Measurements from ENCODE around the gene MOSPD2.

MOSPD2 gene

DNA sequence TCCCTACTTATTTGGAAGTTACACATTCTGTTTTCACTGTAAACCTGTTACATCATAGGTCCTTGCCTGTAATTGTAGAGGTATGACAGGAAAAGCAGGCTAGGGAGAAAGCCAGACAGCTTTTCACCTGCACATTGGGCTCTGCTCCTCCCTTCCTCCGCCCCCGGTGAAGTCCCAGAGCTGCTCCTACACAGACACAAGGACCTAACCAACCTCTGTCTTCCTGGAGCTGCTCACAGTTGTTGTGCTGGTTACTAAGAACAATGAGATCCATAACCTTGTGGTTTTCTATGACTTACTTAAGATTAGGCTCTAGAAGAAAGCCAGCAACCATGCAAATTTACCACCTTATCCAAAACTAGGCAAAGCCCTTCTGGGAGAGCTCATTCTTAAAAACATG lies 40.0 kb downstream of the MOSPD2 start:
- no peaks in the 10 kb centered on the region for H3K27me3 ChIP-seq (ENCODE audit: low read depth, low read length)
- no peaks in the 10 kb centered on the region for H3K9me3 ChIP-seq (ENCODE audit: control insufficient read depth in 1 of 2, low read length in 2 of 2)
- H3K27ac ChIP-seq (ENCODE audit: low read length) = no peak overlapping the region
- peaks cover 13 to 15% of the 10 kb centered on the region in 2 donors for H3K36me3 ChIP-seq (ENCODE audit: control insufficient read depth in 1 of 2, insufficient read depth in 2 of 2, low read length in 2 of 2)
- no peak overlapping the region for H3K4me3 ChIP-seq (ENCODE audit: low read depth in 1 of 2, low read length in 2 of 2)
- no peaks in the 10 kb centered on the region for H3K4me1 ChIP-seq (ENCODE audit: control insufficient read depth in 1 of 2, insufficient read depth in 2 of 2, low read length in 2 of 2)

DNA sequence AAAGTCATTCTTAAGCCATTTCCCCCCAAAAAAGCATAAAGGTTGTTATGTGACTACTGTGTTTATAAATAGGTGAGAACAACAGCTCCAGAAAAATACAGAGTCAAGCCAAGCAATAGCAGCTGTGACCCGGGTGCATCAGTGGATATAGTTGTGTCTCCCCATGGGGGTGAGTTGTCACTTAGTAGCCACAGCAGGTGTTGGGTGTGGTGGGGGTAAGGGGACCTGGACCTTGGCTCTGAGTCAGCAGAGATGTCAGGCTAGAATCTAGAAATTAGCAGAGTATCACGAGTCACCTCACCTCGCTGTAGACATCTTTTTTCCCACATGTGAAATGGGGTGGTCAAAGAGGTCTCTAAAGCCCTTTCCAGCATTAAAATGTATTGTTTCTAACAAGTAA lies 42.4 kb downstream of the MOSPD2 start:
- Histone ChIP-seq H3K4me1 (ENCODE audit: control insufficient read depth in 1 of 2, insufficient read depth in 2 of 2, low read length in 2 of 2) (no peaks in the 10 kb centered on the region), H3K27ac (ENCODE audit: low read length) (no peak overlapping the region), H3K27me3 (ENCODE audit: low read depth, low read length) (no peaks in the 10 kb centered on the region), H3K4me3 (ENCODE audit: low read depth in 1 of 2, low read length in 2 of 2) (no peak overlapping the region), H3K9me3 (ENCODE audit: control insufficient read depth in 1 of 2, low read length in 2 of 2) (no peaks in the 10 kb centered on the region), H3K36me3 (ENCODE audit: control insufficient read depth in 1 of 2, insufficient read depth in 2 of 2, low read length in 2 of 2) (peaks cover 15 to 17% of the 10 kb centered on the region in 2 donors)

- Histone ChIP-seq H3K27me3 (ENCODE audit: low read depth, low read length) (no peaks in the 10 kb centered on the region), H3K4me3 (ENCODE audit: low read depth in 1 of 2, low read length in 2 of 2) (no peak overlapping the region), H3K9me3 (ENCODE audit: control insufficient read depth in 1 of 2, low read length in 2 of 2) (no peaks in the 10 kb centered on the region), H3K36me3 (ENCODE audit: control insufficient read depth in 1 of 2, insufficient read depth in 2 of 2, low read length in 2 of 2) (peaks cover 15 to 16% of the 10 kb centered on the region in 2 donors), H3K27ac (ENCODE audit: low read length) (no peak overlapping the region), H3K4me1 (ENCODE audit: control insufficient read depth in 1 of 2, insufficient read depth in 2 of 2, low read length in 2 of 2) (no peaks in the 10 kb centered on the region)
Measured at GRCh38 chrX:14916017-14916674, 42.9 kb downstream of the MOSPD2 start.

GRCh38 chrX:14919407-14919806 lies 46.2 kb downstream of the MOSPD2 start:
- Histone ChIP-seq H3K4me1 (ENCODE audit: control insufficient read depth in 1 of 2, insufficient read depth in 2 of 2, low read length in 2 of 2) (no peaks in the 10 kb centered on the region), H3K36me3 (ENCODE audit: control insufficient read depth in 1 of 2, insufficient read depth in 2 of 2, low read length in 2 of 2) (peaks cover 5 to 12% of the 10 kb centered on the region in 2 donors), H3K27me3 (ENCODE audit: low read depth, low read length) (no peaks in the 10 kb centered on the region), H3K27ac (ENCODE audit: low read length) (no peak overlapping the region), H3K4me3 (ENCODE audit: low read depth in 1 of 2, low read length in 2 of 2) (no peak overlapping the region), H3K9me3 (ENCODE audit: control insufficient read depth in 1 of 2, low read length in 2 of 2) (no peaks in the 10 kb centered on the region)

GRCh38 chrX:14920196-14920595 lies 47.0 kb downstream of the MOSPD2 start:
- Histone ChIP-seq H3K4me3 (ENCODE audit: low read depth in 1 of 2, low read length in 2 of 2) (no peak overlapping the region), H3K36me3 (ENCODE audit: control insufficient read depth in 1 of 2, insufficient read depth in 2 of 2, low read length in 2 of 2) (peaks cover 5 to 12% of the 10 kb centered on the region in 2 donors), H3K9me3 (ENCODE audit: control insufficient read depth in 1 of 2, low read length in 2 of 2) (no peaks in the 10 kb centered on the region), H3K27ac (ENCODE audit: low read length) (no peak overlapping the region), H3K27me3 (ENCODE audit: low read depth, low read length) (no peaks in the 10 kb centered on the region), H3K4me1 (ENCODE audit: control insufficient read depth in 1 of 2, insufficient read depth in 2 of 2, low read length in 2 of 2) (no peaks in the 10 kb centered on the region)

DNA sequence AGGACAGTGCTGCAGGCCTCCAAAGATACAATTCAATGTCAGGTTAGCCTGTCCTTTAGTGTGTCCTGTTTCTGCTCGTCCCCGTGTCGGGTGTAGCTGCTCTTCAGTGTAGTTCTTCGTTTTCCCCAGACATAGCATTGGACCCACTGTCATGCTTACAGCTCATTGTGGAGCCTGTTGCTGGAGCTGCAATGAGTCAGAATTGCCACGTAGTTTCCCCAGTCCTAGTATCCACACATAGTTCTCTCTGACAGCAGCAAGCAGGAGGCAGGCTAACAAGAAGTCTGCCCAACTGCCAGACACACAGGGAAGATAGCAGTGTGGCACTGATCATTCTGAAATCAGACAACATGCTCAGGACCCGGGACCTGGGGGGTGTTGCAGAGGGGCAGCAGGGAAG lies 49.2 kb downstream of the MOSPD2 start:
- Histone ChIP-seq H3K4me3 (ENCODE audit: low read depth in 1 of 2, low read length in 2 of 2) (no peak overlapping the region), H3K4me1 (ENCODE audit: control insufficient read depth in 1 of 2, insufficient read depth in 2 of 2, low read length in 2 of 2) (peaks cover 0 to 4% of the 10 kb centered on the region in 2 donors), H3K27me3 (ENCODE audit: low read depth, low read length) (no peaks in the 10 kb centered on the region), H3K36me3 (ENCODE audit: control insufficient read depth in 1 of 2, insufficient read depth in 2 of 2, low read length in 2 of 2) (peaks cover 0 to 4% of the 10 kb centered on the region in 2 donors), H3K27ac (ENCODE audit: low read length) (no peak overlapping the region), H3K9me3 (ENCODE audit: control insufficient read depth in 1 of 2, low read length in 2 of 2) (no peaks in the 10 kb centered on the region)

GRCh38 chrX:14923761-14924160 lies 50.5 kb downstream of the MOSPD2 start:
- H3K4me3 ChIP-seq (ENCODE audit: low read depth in 1 of 2, low read length in 2 of 2) = no peak overlapping the region
- no peak overlapping the region for H3K27ac ChIP-seq (ENCODE audit: low read length)
- H3K9me3 ChIP-seq (ENCODE audit: control insufficient read depth in 1 of 2, low read length in 2 of 2) = no peaks in the 10 kb centered on the region

DNA sequence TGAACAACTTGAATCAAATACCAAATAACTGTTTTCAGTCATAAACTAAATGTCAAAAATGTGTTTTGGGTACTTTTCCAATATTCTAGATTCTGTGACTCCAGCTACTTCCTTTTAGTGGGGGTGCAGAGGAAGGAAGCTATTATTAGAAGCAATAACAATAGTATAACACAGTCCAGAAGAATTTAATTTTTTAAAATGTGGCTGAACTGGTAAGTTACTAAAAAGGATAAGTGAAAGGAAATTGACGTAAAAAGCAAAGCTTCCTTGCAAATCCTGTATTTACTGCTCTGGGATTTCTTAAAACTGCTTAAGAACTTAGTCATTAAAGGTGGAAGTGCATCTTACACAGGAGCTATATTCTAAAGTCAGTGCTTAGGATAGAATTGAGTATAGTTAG lies 53.2 kb downstream of the MOSPD2 start:
- Histone ChIP-seq H3K27ac (ENCODE audit: low read length) (no peak overlapping the region), H3K27me3 (ENCODE audit: low read depth, low read length) (no peaks in the 10 kb centered on the region), H3K4me1 (ENCODE audit: control insufficient read depth in 1 of 2, insufficient read depth in 2 of 2, low read length in 2 of 2) (peaks cover 0 to 4% of the 10 kb centered on the region in 2 donors), H3K9me3 (ENCODE audit: control insufficient read depth in 1 of 2, low read length in 2 of 2) (no peaks in the 10 kb centered on the region), H3K4me3 (ENCODE audit: low read depth in 1 of 2, low read length in 2 of 2) (no peak overlapping the region), H3K36me3 (ENCODE audit: control insufficient read depth in 1 of 2, insufficient read depth in 2 of 2, low read length in 2 of 2) (no peaks in the 10 kb centered on the region)

More at GRCh38 chrX:14923761-14924160, 50.5 kb downstream of the MOSPD2 start:
- peaks cover 0 to 3% of the 10 kb centered on the region in 2 donors for H3K36me3 ChIP-seq (ENCODE audit: control insufficient read depth in 1 of 2, insufficient read depth in 2 of 2, low read length in 2 of 2)
- peaks cover 0 to 4% of the 10 kb centered on the region in 2 donors for H3K4me1 ChIP-seq (ENCODE audit: control insufficient read depth in 1 of 2, insufficient read depth in 2 of 2, low read length in 2 of 2)
- H3K27me3 ChIP-seq (ENCODE audit: low read depth, low read length) = no peaks in the 10 kb centered on the region

GRCh38 chrX:14927401-14927800 lies 54.2 kb downstream of the MOSPD2 start:
- Histone ChIP-seq H3K9me3 (ENCODE audit: control insufficient read depth in 1 of 2, low read length in 2 of 2) (no peaks in the 10 kb centered on the region), H3K4me1 (ENCODE audit: control insufficient read depth in 1 of 2, insufficient read depth in 2 of 2, low read length in 2 of 2) (peaks cover 0 to 4% of the 10 kb centered on the region in 2 donors), H3K36me3 (ENCODE audit: control insufficient read depth in 1 of 2, insufficient read depth in 2 of 2, low read length in 2 of 2) (no peaks in the 10 kb centered on the region), H3K27ac (ENCODE audit: low read length) (no peak overlapping the region), H3K4me3 (ENCODE audit: low read depth in 1 of 2, low read length in 2 of 2) (no peak overlapping the region), H3K27me3 (ENCODE audit: low read depth, low read length) (no peaks in the 10 kb centered on the region)

GRCh38 chrX:14930663-14931062 lies 57.4 kb downstream of the MOSPD2 start:
- Histone ChIP-seq H3K27ac (ENCODE audit: low read length) (no peak overlapping the region), H3K4me3 (ENCODE audit: low read depth in 1 of 2, low read length in 2 of 2) (no peak overlapping the region), H3K36me3 (ENCODE audit: control insufficient read depth in 1 of 2, insufficient read depth in 2 of 2, low read length in 2 of 2) (no peaks in the 10 kb centered on the region), H3K4me1 (ENCODE audit: control insufficient read depth in 1 of 2, insufficient read depth in 2 of 2, low read length in 2 of 2) (peaks cover 0 to 4% of the 10 kb centered on the region in 2 donors), H3K27me3 (ENCODE audit: low read depth, low read length) (no peaks in the 10 kb centered on the region), H3K9me3 (ENCODE audit: control insufficient read depth in 1 of 2, low read length in 2 of 2) (no peaks in the 10 kb centered on the region)

- Histone ChIP-seq H3K9me3 (ENCODE audit: control insufficient read depth in 1 of 2, low read length in 2 of 2) (no peaks in the 10 kb centered on the region), H3K36me3 (ENCODE audit: control insufficient read depth in 1 of 2, insufficient read depth in 2 of 2, low read length in 2 of 2) (no peaks in the 10 kb centered on the region), H3K4me1 (ENCODE audit: control insufficient read depth in 1 of 2, insufficient read depth in 2 of 2, low read length in 2 of 2) (no peaks in the 10 kb centered on the region), H3K27me3 (ENCODE audit: low read depth, low read length) (no peaks in the 10 kb centered on the region), H3K4me3 (ENCODE audit: low read depth in 1 of 2, low read length in 2 of 2) (no peak overlapping the region), H3K27ac (ENCODE audit: low read length) (no peak overlapping the region)
Measured at GRCh38 chrX:14932136-14932535, 58.9 kb downstream of the MOSPD2 start.

- H3K27ac ChIP-seq (ENCODE audit: low read length) = no peak overlapping the region
- no peaks in the 10 kb centered on the region for H3K27me3 ChIP-seq (ENCODE audit: low read depth, low read length)
- no peak overlapping the region for H3K4me3 ChIP-seq (ENCODE audit: low read depth in 1 of 2, low read length in 2 of 2)
Measured at GRCh38 chrX:14934423-14934822, 61.2 kb downstream of the MOSPD2 start.

More at GRCh38 chrX:14934423-14934822, 61.2 kb downstream of the MOSPD2 start:
- Histone ChIP-seq H3K9me3 (ENCODE audit: control insufficient read depth in 1 of 2, low read length in 2 of 2) (no peaks in the 10 kb centered on the region), H3K4me1 (ENCODE audit: control insufficient read depth in 1 of 2, insufficient read depth in 2 of 2, low read length in 2 of 2) (no peaks in the 10 kb centered on the region), H3K36me3 (ENCODE audit: control insufficient read depth in 1 of 2, insufficient read depth in 2 of 2, low read length in 2 of 2) (no peaks in the 10 kb centered on the region)
